ENCODE results near the gene SCAMP2. TPM values are rescaled to one million over a fixed set of nuclear protein-coding genes. Genes with fewer than 3 reads are reported as not detected.

Gene SCAMP2
- total RNA-seq, 1 experiment from 2014 or later = 38.0 TPM

- TF ChIP-seq ZNF671 (CRISPR knock-in tag; IDR thresholded peaks at IDR 0.05) = no peak
- no peak for TF ChIP-seq ATF6 (CRISPR knock-in tag; IDR thresholded peaks at IDR 0.05)
- TF ChIP-seq ZNF232 (CRISPR knock-in tag; IDR thresholded peaks at IDR 0.05) = no peak
- TF ChIP-seq ETV6 (CRISPR knock-in tag; IDR thresholded peaks at IDR 0.05) = no peak
- TF ChIP-seq ZNF532 (CRISPR knock-in tag; IDR thresholded peaks at IDR 0.05; ENCODE audit: borderline replicate concordance) = no peak
- TF ChIP-seq CREB1 (CRISPR knock-in tag; IDR thresholded peaks at IDR 0.05) = no peak
- TF ChIP-seq PREB (CRISPR knock-in tag; IDR thresholded peaks at IDR 0.05; ENCODE audit: borderline replicate concordance) = no peak
- TF ChIP-seq HMGXB4 (CRISPR knock-in tag; IDR thresholded peaks at IDR 0.05) = no peak
- TF ChIP-seq SMAD3 (CRISPR knock-in tag; IDR thresholded peaks at IDR 0.05; ENCODE audit: borderline replicate concordance) = no peak
Observed at GRCh38 chr15:74913041-74913440, 39.9 kb upstream of the SCAMP2 start (continued).

GRCh38 chr15:74908635-74909034 lies 35.5 kb upstream of the SCAMP2 start:
- Mint-ChIP-seq H3K36me3 (peaks cover 54% of the 10 kb centered on the region), H3K27me3 (ENCODE audit: low read depth) (no peaks in the 10 kb centered on the region), H3K9me3 (peaks cover 8% of the 10 kb centered on the region), H3K4me3 (no peak overlapping the region), H3K27ac (no peak overlapping the region), H3K4me1 (peaks cover 15% of the 10 kb centered on the region)
- CTCF ChIA-PET = no interaction called here
- ATAC-seq (no peak), DNase-seq (ENCODE audit: low spot score) (no peak)
- POLR2A ChIA-PET = interaction anchor here (0.6 kb wide), 1 partner anchor 158 kb away, joined by 3 read pairs; no protein-coding TSS in a partner anchor
- TF ChIP-seq USF1 (CRISPR knock-in tag; IDR thresholded peaks at IDR 0.05) (no peak), ATF6 (CRISPR knock-in tag; IDR thresholded peaks at IDR 0.05) (no peak), E2F5 (CRISPR knock-in tag; IDR thresholded peaks at IDR 0.05) (no peak), HMGXB4 (CRISPR knock-in tag; IDR thresholded peaks at IDR 0.05) (no peak), ZNF121 (CRISPR knock-in tag; IDR thresholded peaks at IDR 0.05) (peak; percentile 67; the same call in 1 of the 2 replicates), ZNF281 (CRISPR knock-in tag; IDR thresholded peaks at IDR 0.05) (no peak)

Measured in WTC11 (cell line).